ENCODE measurements around the gene PRKCE. TPM values are rescaled to one million over a fixed set of nuclear protein-coding genes. Genes with fewer than 3 reads are reported as not detected.

The PRKCE gene
- 7.7 to 10.5 TPM (median 9.2 TPM) in 5 replicates for total RNA-seq (2022; extraction: Qiagen RNA extraction)

GRCh38 chr2:45651415-45652089 is at the start of gene PRKCE:
TSS of gene PRKCE (plus strand) at chr2:45651675.

GRCh38 chr2:45611020-45611859 is 40.2 kb upstream of the PRKCE start, which contains the start of gene SRBD1:
TSS of gene SRBD1 (minus strand) at chr2:45611267. CDS start at chr2:45605441, 5,826 bp downstream.

Other genes starting within 250 kb of the PRKCE start
- 7.7 to 10.6 TPM (median 8.0 TPM) in 5 replicates for gene SRBD1, start 40.4 kb upstream of the PRKCE start, total RNA-seq (2022; extraction: Qiagen RNA extraction)